Suprapubic skin (tissue), 4 donors: ENCODE results near the gene SESN1.
"Not testable (repeated sequence)": the region's sequence is repeated elsewhere in the genome, so short reads cannot be mapped to it uniquely, and the experiment has no call there.

Experiments
- CTCF ChIP-seq, 2 donors: fragments of 200-600 bp in 1 of 2; fragments of 450-650 bp in 1 of 2; sonication (generic) in 1 of 2; IDR thresholded peaks; one replicate each; pipeline ENCODE4 v1.5.1; 2016 to 2019; ENCODE audit warnings: antibody characterized with exemption in 2 of 2, mild to moderate bottlenecking in 1 of 2, moderate library complexity in 1 of 2
- EP300 ChIP-seq: sonication (generic); formaldehyde crosslinking; IDR thresholded peaks from one replicate; pipeline ENCODE4 v1.6.1; 2017; ENCODE audit warnings: antibody characterized with exemption
- POLR2A ChIP-seq, 2 donors: fragments of 450-650 bp; IDR thresholded peaks; one replicate each; pipeline ENCODE4 v1.6.1; 2017; ENCODE audit warnings: antibody characterized with exemption in 2 of 2, mild to moderate bottlenecking in 2 of 2, moderate library complexity in 2 of 2
- POLR2AphosphoS5 ChIP-seq, 3 donors: sonication (generic); formaldehyde crosslinking; IDR thresholded peaks; one replicate each; pipeline ENCODE4 v1.6.1; 2017; ENCODE audit warnings: antibody characterized with exemption in 3 of 3

DNA sequence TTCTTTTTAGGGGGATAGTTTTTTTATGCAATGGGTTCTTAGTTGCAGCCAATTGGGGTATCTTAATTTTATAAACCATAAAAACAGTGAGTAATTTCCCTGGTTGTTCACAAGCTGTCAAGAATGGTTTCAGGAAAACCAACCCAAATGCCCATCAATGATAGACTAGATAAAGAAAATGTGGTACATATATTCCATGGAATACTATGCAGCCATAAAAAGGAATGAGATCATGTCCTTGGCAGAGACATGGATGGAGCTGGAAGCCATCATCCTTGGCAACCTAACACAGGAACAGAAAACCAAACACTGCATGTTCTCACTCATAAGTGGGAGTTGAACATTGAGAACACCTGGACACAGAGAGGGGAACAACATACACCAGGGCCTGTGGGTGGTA is 47.4 kb upstream of the SESN1 start:
- not testable (repeated sequence) for TF ChIP-seq POLR2A (IDR thresholded peaks at IDR 0.05); CTCF (IDR thresholded peaks at IDR 0.05); POLR2AphosphoS5 (IDR thresholded peaks at IDR 0.05); EP300
